Glutamatergic neuron (in vitro differentiated cells): ENCODE data around the gene C2CD4A. TPM values are rescaled to one million over a fixed set of nuclear protein-coding genes. Genes with fewer than 3 reads are reported as not detected.

ENCODE experiments used
- DNase-seq: peaks from one replicate; pipeline ENCODE4 v3.0.0; 2022
- H3K27ac Mint-ChIP-seq: one replicate; pipeline ENCODE4 v1.8.0; 2020; ENCODE audit warnings: mild to moderate bottlenecking, mixed read lengths, inconsistent platforms; ENCODE audit not compliant: unreplicated experiment
- H3K27me3 Mint-ChIP-seq: one replicate; pipeline ENCODE4 v1.8.0; 2020; ENCODE audit warnings: mild to moderate bottlenecking, moderate library complexity, mixed read lengths, inconsistent platforms; ENCODE audit not compliant: unreplicated experiment
- H3K36me3 Mint-ChIP-seq: one replicate; pipeline ENCODE4 v1.8.0; 2020; ENCODE audit warnings: mild to moderate bottlenecking, mixed read lengths, inconsistent platforms; ENCODE audit not compliant: unreplicated experiment
- H3K4me1 Mint-ChIP-seq: one replicate; pipeline ENCODE4 v1.8.0; 2020; ENCODE audit warnings: mild to moderate bottlenecking, low read depth, mixed read lengths, inconsistent platforms; ENCODE audit not compliant: unreplicated experiment
- H3K4me3 Mint-ChIP-seq: one replicate; pipeline ENCODE4 v1.8.0; 2020; ENCODE audit warnings: mild to moderate bottlenecking, mixed read lengths, inconsistent platforms; ENCODE audit not compliant: unreplicated experiment
- H3K9me3 Mint-ChIP-seq: one replicate; pipeline ENCODE4 v1.8.0; 2020; ENCODE audit warnings: mild to moderate bottlenecking, moderate library complexity, mixed read lengths, inconsistent platforms; ENCODE audit not compliant: unreplicated experiment
- total RNA-seq: library from RNA; stranded (reverse); fragmentation: NEBNext Ultra II Directional; extraction: Animal tissue kit (Norgen Biotek cat#: 25700); gene quantifications from one replicate; pipeline ENCODE4 v1.2.1, GENCODE V29; 2021; ENCODE audit not compliant: unreplicated experiment
- TF ChIP-seq, protein P1 (sequence below): fragments of 200-600 bp; sonication (generic); IDR thresholded peaks from one replicate; pipeline ENCODE4 v1.5.0; 2021; ENCODE audit not compliant: partially characterized antibody, unreplicated experiment

Gene C2CD4A
- total RNA-seq, 1 donor from 2014 or later: 0.20 TPM

DNA sequence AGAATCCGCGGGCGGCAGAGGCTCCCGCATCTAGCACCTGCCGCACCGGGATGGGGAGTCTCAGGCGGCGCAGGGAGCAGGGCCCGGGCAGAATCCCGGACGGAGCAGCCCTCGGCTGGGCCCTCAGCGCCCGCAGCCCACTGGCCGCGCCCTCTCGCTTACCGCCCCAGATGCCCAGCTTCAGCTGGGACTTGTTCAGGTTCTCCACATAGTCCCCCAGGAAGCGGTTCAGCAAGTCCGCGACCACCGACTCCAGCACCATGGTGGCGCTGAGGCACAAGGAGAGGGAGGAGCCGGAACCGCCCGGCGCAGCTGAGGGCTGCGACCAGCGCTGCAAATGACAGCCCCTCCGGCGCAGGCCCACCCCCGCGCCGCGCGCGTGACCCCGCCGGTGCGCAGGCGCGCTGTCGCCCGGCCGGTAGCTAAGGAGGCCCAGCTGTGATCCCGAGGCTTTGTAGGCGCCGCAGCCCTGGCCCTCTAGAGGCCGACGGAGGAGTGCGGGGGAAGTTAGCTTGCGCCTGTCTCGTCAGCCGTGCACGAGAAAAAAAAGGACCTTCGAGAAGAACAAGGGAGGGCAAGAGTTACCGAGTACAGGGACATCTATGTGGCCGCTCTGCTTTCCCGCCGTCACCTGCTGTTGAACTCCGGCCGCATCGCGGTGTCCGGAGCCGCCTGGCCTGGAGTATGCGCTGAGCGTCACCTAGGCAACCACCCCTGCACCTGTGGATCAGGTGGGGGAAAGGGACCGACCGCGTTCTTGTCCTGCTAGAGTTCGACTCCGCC is 6.5 kb upstream of the C2CD4A start, which contains the start of gene VPS13C:
Gene VPS13C (minus strand): TSS at position 335 of the 783 bp plus-strand sequence. CDS start 73 bp downstream, at position 262.
- TF ChIP-seq, protein P1, sequence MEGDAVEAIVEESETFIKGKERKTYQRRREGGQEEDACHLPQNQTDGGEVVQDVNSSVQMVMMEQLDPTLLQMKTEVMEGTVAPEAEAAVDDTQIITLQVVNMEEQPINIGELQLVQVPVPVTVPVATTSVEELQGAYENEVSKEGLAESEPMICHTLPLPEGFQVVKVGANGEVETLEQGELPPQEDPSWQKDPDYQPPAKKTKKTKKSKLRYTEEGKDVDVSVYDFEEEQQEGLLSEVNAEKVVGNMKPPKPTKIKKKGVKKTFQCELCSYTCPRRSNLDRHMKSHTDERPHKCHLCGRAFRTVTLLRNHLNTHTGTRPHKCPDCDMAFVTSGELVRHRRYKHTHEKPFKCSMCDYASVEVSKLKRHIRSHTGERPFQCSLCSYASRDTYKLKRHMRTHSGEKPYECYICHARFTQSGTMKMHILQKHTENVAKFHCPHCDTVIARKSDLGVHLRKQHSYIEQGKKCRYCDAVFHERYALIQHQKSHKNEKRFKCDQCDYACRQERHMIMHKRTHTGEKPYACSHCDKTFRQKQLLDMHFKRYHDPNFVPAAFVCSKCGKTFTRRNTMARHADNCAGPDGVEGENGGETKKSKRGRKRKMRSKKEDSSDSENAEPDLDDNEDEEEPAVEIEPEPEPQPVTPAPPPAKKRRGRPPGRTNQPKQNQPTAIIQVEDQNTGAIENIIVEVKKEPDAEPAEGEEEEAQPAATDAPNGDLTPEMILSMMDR: peak; percentile 80
- peaks cover 2% of the 10 kb centered on the region for H3K4me1 Mint-ChIP-seq
- H3K4me3 Mint-ChIP-seq: peak within 1 kb of the TSS; percentile 98
- peak; percentile 94 for DNase-seq
- peaks cover 4% of the 10 kb centered on the region for H3K9me3 Mint-ChIP-seq
- H3K36me3 Mint-ChIP-seq: no peaks in the 10 kb centered on the region
- peak within 1 kb of the TSS; percentile 88 for H3K27ac Mint-ChIP-seq
- H3K27me3 Mint-ChIP-seq: peaks cover 7% of the 10 kb centered on the region

DNA sequence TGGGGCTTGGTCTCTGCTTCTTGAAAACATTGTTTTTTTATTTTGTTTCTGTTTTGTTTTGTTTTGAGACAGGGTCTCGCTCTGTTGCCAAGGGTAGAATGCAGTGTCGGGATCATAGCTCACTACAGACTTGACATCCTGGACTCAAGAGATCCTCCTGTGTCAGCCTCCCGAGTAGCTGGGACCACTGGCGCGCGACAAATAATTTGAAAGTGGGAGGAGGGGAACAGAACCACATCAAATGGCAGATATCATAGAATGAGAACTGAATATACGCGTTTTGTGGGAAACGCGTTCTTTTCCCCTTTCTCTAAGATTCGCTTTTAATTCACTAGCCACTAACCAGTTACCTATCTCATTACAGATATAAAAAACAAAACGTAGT is 5.9 kb upstream of the C2CD4A start:
- H3K36me3 Mint-ChIP-seq: no peaks in the 10 kb centered on the region
- H3K4me3 Mint-ChIP-seq: peak overlapping the region; percentile 84
- H3K4me1 Mint-ChIP-seq: peaks cover 2% of the 10 kb centered on the region
- H3K27ac Mint-ChIP-seq: peak overlapping the region; percentile 52
- H3K9me3 Mint-ChIP-seq: peaks cover 4% of the 10 kb centered on the region
- H3K27me3 Mint-ChIP-seq: peaks cover 7% of the 10 kb centered on the region
- TF ChIP-seq, protein P1: no peak
- no peak for DNase-seq

DNA sequence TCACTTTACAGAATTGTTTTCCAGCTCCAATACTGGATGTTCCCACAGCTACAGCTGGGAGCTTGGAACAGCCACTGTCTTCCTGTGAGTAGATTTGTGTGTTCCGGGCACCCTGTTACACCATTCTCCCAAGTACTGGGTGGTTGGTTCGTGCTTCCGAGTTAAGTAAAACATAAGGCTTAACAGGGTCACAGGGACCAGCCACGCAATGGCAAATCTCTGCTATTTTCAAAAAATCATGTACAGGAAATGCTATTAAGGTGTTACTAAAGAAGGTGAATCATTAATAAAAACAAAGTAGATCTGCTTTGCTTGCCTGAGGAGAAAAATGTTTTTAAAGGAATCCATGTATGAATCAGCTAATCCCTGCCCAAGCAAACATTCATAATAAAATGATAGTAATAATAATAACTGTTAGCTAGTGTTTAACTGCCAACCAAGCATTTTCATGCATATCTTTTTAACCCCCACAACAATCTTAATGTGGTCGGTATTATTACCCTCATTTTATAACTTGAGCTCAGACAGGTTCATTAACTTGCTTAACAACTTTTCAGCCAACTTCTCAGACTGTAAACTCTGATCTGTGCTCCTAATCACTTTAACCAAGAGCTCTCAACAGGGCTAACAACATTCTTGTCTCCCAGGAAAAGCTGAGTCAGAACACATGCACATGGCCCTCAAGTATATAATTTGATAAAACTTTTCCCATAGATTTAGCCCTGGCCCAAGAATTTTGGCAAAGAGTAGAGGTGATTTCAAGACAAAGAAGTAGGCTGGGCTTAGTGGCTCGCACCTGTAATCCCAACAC is 2.7 kb upstream of the C2CD4A start:
- Mint-ChIP-seq H3K9me3 (peaks cover 13% of the 10 kb centered on the region), H3K36me3 (peaks cover 8% of the 10 kb centered on the region), H3K4me1 (peaks cover 5% of the 10 kb centered on the region), H3K27ac (no peak overlapping the region), H3K27me3 (peaks cover 14% of the 10 kb centered on the region), H3K4me3 (no peak overlapping the region)
- TF ChIP-seq, protein P1: no peak
- DNase-seq: no peak

DNA sequence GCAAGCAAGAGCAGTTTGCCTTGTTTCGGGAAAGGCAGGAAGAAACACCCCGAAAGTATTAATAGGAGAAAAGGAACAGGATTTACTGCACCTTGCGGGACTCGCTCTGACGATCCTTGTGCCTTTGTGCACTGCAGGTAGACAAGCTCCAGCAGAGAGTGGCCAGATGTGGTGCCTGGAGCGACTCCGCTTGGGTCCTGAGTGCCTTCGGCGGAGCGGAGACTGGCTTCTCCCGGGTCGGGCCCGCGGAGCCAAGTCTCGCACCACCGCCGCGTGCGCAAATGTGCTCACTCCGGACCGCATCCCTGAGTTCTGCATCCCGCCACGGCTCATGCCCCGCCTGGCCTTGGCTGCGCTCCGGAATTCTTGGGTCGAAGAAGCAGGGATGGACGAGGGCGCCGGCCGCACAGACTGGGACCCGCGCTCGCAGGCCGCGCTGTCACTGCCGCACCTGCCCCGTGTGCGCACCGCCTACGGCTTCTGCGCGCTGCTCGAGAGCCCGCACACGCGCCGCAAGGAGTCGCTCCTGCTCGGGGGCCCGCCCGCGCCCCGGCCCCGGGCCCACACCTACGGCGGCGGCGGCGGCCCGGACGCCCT is 769 bp downstream of the C2CD4A start:
- peak overlapping the region; percentile 72 for H3K27ac Mint-ChIP-seq
- DNase-seq: peak; percentile 37
- H3K4me1 Mint-ChIP-seq: peaks cover 5% of the 10 kb centered on the region
- peaks cover 8% of the 10 kb centered on the region for H3K36me3 Mint-ChIP-seq
- H3K27me3 Mint-ChIP-seq: peaks cover 9% of the 10 kb centered on the region
- H3K4me3 Mint-ChIP-seq: peak overlapping the region; percentile 96
- TF ChIP-seq, protein P1: no peak
- peaks cover 8% of the 10 kb centered on the region for H3K9me3 Mint-ChIP-seq
